K562 (cell line): Measurements from ENCODE around the gene BEST4. TPM values are rescaled to one million over a fixed set of nuclear protein-coding genes. Genes with fewer than 3 reads are reported as not detected.

ENCODE experiments used
- ARHGAP35 ChIP-seq: fragments of 450-650 bp; IDR thresholded peaks from 2 replicates; pipeline ENCODE4 v1.6.1; 2018; ENCODE audit not compliant: partially characterized antibody
- CBFB ChIP-seq: sonication (generic); formaldehyde crosslinking; IDR thresholded peaks from 2 replicates; pipeline ENCODE4 v1.4.0; 2020; ENCODE audit warnings: mild to moderate bottlenecking, missing genetic modification reagents
- CEBPG ChIP-seq, 3 experiments: fragments of 200-800 bp in 1 of 3; sonication (Bioruptor generic) in 1 of 3; sonication (generic) in 1 of 3; formaldehyde crosslinking in 1 of 3; IDR thresholded peaks in 2 of 3; conservative IDR thresholded peaks in 1 of 3; 2 replicates each; pipeline versions ENCODE4 v1.6.1 to v1.8.0; 2016 to 2022; ENCODE audit warnings: missing compliant biosample characterization in 2 of 3, missing genetic modification characterization in 2 of 3, mild to moderate bottlenecking in 1 of 3, missing genetic modification reagents in 1 of 3
- CHD2 ChIP-seq: IDR thresholded peaks from 2 replicates; pipeline ENCODE4 v1.6.1; 2011; ENCODE audit warnings: low read depth, low read length
- E2F5 ChIP-seq: sonication (generic); formaldehyde crosslinking; IDR thresholded peaks from 2 replicates; pipeline ENCODE4 v1.8.0; 2022; ENCODE audit warnings: mild to moderate bottlenecking, missing genetic modification reagents
- ETV5 ChIP-seq: sonication (generic); formaldehyde crosslinking; IDR thresholded peaks from 2 replicates; pipeline ENCODE4 v1.4.0; 2020; ENCODE audit warnings: low read depth, mild to moderate bottlenecking, missing genetic modification reagents
- FIP1L1 ChIP-seq: fragments of 200-400 bp; formaldehyde crosslinking; IDR thresholded peaks from 2 replicates; pipeline ENCODE4 v1.6.1; 2018; ENCODE audit warnings: mild to moderate bottlenecking, low read depth, low read length; ENCODE audit not compliant: poor library complexity, severe bottlenecking
- NR1H2 ChIP-seq: sonication (generic); formaldehyde crosslinking; IDR thresholded peaks from 2 replicates; pipeline ENCODE4 v1.4.0; 2020; ENCODE audit warnings: mild to moderate bottlenecking, missing genetic modification reagents
- NR2C2 ChIP-seq, 2 experiments: fragments of 200-800 bp in 1 of 2; sonication (Bioruptor generic) in 1 of 2; sonication (generic) in 1 of 2; formaldehyde crosslinking in 1 of 2; IDR thresholded peaks; 2 replicates each; pipeline versions ENCODE4 v1.6.1 to v1.8.0; 2016 to 2022; ENCODE audit warnings: mild to moderate bottlenecking in 1 of 2, missing compliant biosample characterization in 1 of 2, missing genetic modification characterization in 1 of 2, missing genetic modification reagents in 1 of 2
- POLR2G ChIP-seq: fragments of 200-400 bp; formaldehyde crosslinking; IDR thresholded peaks from 2 replicates; pipeline ENCODE4 v1.6.1; 2017; ENCODE audit warnings: low read depth, mild to moderate bottlenecking, antibody characterized with exemption, low read length, moderate library complexity
- RBM22 ChIP-seq: fragments of 200-400 bp; formaldehyde crosslinking; IDR thresholded peaks from 2 replicates; pipeline ENCODE4 v1.6.1; 2018; ENCODE audit warnings: low read length, low read depth; ENCODE audit not compliant: poor library complexity, severe bottlenecking
- STAT5A ChIP-seq: IDR thresholded peaks from 2 replicates; pipeline ENCODE4 v1.6.1; 2012; ENCODE audit warnings: low read length, inconsistent platforms, borderline replicate concordance
- YBX1 ChIP-seq: fragments of 450-650 bp; IDR thresholded peaks from 2 replicates; pipeline ENCODE4 v1.7.1; 2016; ENCODE audit warnings: mild to moderate bottlenecking
- ZBTB40 ChIP-seq, 2 experiments: fragments of 450-650 bp in 1 of 2; sonication (generic) in 1 of 2; formaldehyde crosslinking in 1 of 2; IDR thresholded peaks; 2 replicates each; pipeline versions ENCODE4 v1.7.1 to v1.9.0; 2016 to 2022; ENCODE audit warnings: inconsistent platforms in 1 of 2, mild to moderate bottlenecking in 1 of 2, missing genetic modification reagents in 1 of 2
- ZNF707 ChIP-seq: fragments of 250-450 bp; sonication (Bioruptor Pico); conservative IDR thresholded peaks from 2 replicates; pipeline ENCODE4 v1.8.0; 2022; ENCODE audit warnings: inconsistent platforms, mild to moderate bottlenecking, moderate library complexity
- polyA plus RNA-seq, 8 experiments: library from polyadenylated mRNA; depleted of rRNA in 4 of 8; stranded (reverse) in 5 of 8; unstranded in 3 of 8; fragments of >200 nt; fragmentation: Nextera tagmentation in 2 of 8; fragmentation: Illumina TruSeq in 1 of 8; extraction: Ambion mirVana in 2 of 8; extraction: Trizol in 1 of 8; gene quantifications; 2 replicates each; pipeline versions ENCODE4 v1.2.1 to v1.2.3, GENCODE V29; 2011 to 2014; ENCODE audit warnings: inconsistent platforms in 1 of 8, missing spikeins in 1 of 8
- total RNA-seq, 7 experiments: library from RNA; depleted of rRNA in 6 of 7; stranded (reverse); fragments of >200 nt in 6 of 7; fragmentation: Illumina TruSeq in 2 of 7; extraction: Trizol in 2 of 7; gene quantifications; 2 replicates each; pipeline versions ENCODE4 v1.2.1 to v1.2.3, GENCODE V29; 2011 to 2021; ENCODE audit warnings: low replicate concordance in 1 of 7

BEST4 gene
- total and polyA plus RNA-seq, 9 of the 15 experiments (the other 6 are each of a cell fraction or from before 2014, with no cell fraction given) = 0.07 to 0.11 TPM; not detected in 7

- TF ChIP-seq NR2C2 (CRISPR knock-in tag; IDR thresholded peaks at IDR 0.05) (peak; percentile 18; the same call in 1 of the 2 replicates), NR2C2 (tag; IDR thresholded peaks at IDR 0.05) (no peak), FIP1L1 (peak; percentile 81), YBX1 (no peak), NR1H2 (CRISPR knock-in tag) (peak; percentile 94; the same call in 1 of the 2 replicates), ARHGAP35 (no peak), CBFB (CRISPR knock-in tag) (no peak), CEBPG (CRISPR knock-in tag; IDR thresholded peaks at IDR 0.05) (peak; percentile 53), CEBPG (tag; conservative IDR thresholded peaks at IDR 0.05 in 1 of 2, IDR thresholded peaks at IDR 0.05 in 1 of 2) (no peak), E2F5 (CRISPR knock-in tag) (peak; percentile 52; the same call in 1 of the 2 replicates), RBM22 (peak; percentile 39), ZBTB40 (IDR thresholded peaks at IDR 0.05) (0 out of 2 replicates have a peak, but pooled peaks have one; percentile 2), ZBTB40 (CRISPR knock-in tag; IDR thresholded peaks at IDR 0.05) (no peak), ETV5 (peak; percentile 69), POLR2G (peak; percentile 78; the same call in 1 of the 2 replicates), STAT5A (no peak), CHD2 (no peak), ZNF707 (CRISPR knock-in tag) (no peak)
These were observed 11.8 kb downstream of the BEST4 start (continued) for GRCh38 chr1:44775930-44776729.
